Measurements from ENCODE around the gene KIF19. TPM values are rescaled to one million over a fixed set of nuclear protein-coding genes. Genes with fewer than 3 reads are reported as not detected.

KIF19 gene
- total and polyA plus RNA-seq, 2 of the 8 experiments (the other 6 are each of a cell fraction or from before 2014, with no cell fraction given), result 0.52 to 0.77 TPM

- TF ChIP-seq SP4 (IDR thresholded peaks at IDR 0.05; ENCODE audit: low read length) (0 out of 2 replicates have a peak, but pooled peaks have one; percentile 28), RAD21 (IDR thresholded peaks at IDR 0.05 in 1 of 2, conservative IDR thresholded peaks at IDR 0.05 in 1 of 2; ENCODE audit: low read depth in 2 of 2, low read length in 2 of 2) (peak; percentile 98 to 99), SIN3A (conservative IDR thresholded peaks at IDR 0.05 in 1 of 2, IDR thresholded peaks at IDR 0.05 in 1 of 2; ENCODE audit: low read depth in 1 of 2, low read length in 2 of 2) (peak in 1 of 2 experiments; percentile 47; a peak in 1 of 4 replicates), EP300 (IDR thresholded peaks at IDR 0.05; ENCODE audit: borderline replicate concordance in 1 of 2, low read depth in 2 of 2, low read length in 2 of 2) (no peak)
Observed at GRCh38 chr17:74379495-74380085, 53.6 kb downstream of the KIF19 start (continued).

All from H1 (cell line).